GM06990 (cell line): ENCODE data around the gene NEK11.

ENCODE experiments used
- DNase-seq: peaks from one replicate; pipeline ENCODE4 v3.0.0-alpha.2; 2011; ENCODE audit not compliant: insufficient read length; ENCODE audit errors: extremely low read depth
- H3K27me3 ChIP-seq: replicated peaks from 2 replicates; pipeline ENCODE4 v1.6.0; 2011; ENCODE audit warnings: low read length; ENCODE audit not compliant: control insufficient read depth, insufficient read depth
- H3K36me3 ChIP-seq: 2 replicates; pipeline ENCODE4 v1.5.1; 2011; ENCODE audit warnings: low read length; ENCODE audit not compliant: control insufficient read depth, insufficient read depth
- H3K4me3 ChIP-seq: replicated peaks from 2 replicates; pipeline ENCODE4 v1.5.1; 2011; ENCODE audit warnings: low read depth, mild to moderate bottlenecking, control low read depth, low read length
- CTCF ChIP-seq: IDR thresholded peaks from 2 replicates; pipeline ENCODE4 v1.5.1; 2011; ENCODE audit warnings: low read length, control low read depth, mild to moderate bottlenecking, inconsistent platforms; ENCODE audit not compliant: insufficient read depth, poor library complexity, severe bottlenecking

NEK11 gene

GRCh38 chr3:131381445-131382291, 355.0 kb downstream of the NEK11 start, which contains the start of gene NUDT16:
Gene NUDT16 (plus strand): TSS chr3:131381774. CDS start chr3:131381805, 31 bp downstream.
- H3K27me3 ChIP-seq, result no peaks in the 10 kb centered on the region
- peak; percentile 100 for DNase-seq
- TF ChIP-seq CTCF, result peak; percentile 10
- H3K4me3 ChIP-seq, result peak within 1 kb of the TSS; percentile 95
- peaks cover 5% of the 10 kb centered on the region for H3K36me3 ChIP-seq

DNA sequence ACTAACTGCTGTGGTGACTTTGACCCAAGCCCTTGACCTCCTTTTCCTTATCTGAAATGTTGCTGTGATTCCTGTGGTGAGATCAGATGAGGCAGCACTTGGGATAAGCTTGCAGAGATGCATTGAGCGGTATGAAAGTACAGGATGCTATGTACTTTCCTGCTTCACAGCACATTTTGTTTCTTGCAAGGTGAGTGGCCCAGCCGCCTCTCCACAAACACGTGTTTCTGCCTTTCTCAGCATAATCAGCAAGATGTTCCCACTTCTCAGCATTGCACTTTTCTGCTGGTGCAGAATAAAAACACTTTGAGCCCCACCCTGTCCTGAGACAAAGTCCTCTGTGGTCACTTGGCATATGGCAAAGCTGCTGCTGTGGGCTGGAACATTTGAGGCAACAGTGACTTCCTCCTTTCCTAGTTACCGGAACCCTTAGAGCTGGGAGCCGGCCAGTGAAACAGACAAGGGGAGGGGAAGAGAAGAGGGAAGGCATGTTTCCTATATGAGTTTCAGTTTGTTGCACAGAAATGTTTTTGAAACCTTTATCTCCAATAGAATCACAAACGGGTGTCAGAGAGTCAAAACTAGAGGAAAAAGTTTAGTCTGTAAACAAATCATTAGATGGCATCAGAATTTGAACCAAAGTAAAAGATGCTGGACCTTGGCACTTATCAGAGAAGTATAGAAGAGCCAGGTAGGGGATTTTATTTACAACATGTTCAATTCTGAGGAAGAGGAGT, 359.9 kb downstream of the NEK11 start:
- H3K27me3 ChIP-seq, result no peaks in the 10 kb centered on the region
- peaks cover 5% of the 10 kb centered on the region for H3K36me3 ChIP-seq
- no peak for DNase-seq
- no peak for TF ChIP-seq CTCF
- H3K4me3 ChIP-seq, result no peak overlapping the region

DNA sequence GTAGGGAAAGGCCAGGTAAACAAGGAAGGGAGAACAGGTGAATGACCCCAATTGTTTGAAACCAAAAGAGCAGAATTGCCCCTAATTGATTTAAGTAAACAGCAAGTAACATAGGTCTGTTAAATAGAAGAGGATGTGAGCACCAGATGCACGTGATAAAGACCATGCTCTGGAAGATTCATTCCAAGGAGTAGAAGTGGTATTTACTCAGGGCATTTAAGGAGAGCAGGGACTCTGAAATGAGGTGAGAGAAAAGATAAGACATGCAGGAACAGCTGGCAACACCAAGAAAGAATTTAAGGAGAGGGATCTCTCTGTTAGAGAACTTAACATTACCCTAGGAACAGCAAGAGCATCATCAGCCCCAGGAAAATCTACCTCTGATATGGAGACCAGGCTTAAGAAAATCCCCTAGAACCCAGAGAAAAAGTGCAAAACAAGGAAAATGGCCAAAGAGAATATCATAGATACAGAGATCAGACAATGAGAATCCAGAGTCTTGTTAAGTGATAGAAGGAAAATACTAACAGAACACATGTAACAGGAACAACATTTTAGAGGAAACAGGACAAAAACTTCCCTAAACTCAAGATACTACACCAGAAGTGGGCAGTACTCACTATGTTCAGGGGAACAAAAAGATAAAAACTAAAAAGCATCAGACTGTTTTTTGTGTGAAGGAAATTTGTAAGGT, 361.3 kb downstream of the NEK11 start:
- TF ChIP-seq CTCF, result no peak
- DNase-seq, result no peak
- H3K27me3 ChIP-seq, result no peaks in the 10 kb centered on the region
- H3K4me3 ChIP-seq, result no peak overlapping the region
- peaks cover 5% of the 10 kb centered on the region for H3K36me3 ChIP-seq

GRCh38 chr3:131388490-131388799, 361.8 kb downstream of the NEK11 start:
- no peaks in the 10 kb centered on the region for H3K27me3 ChIP-seq
- no peak for DNase-seq
- no peak for TF ChIP-seq CTCF
- H3K36me3 ChIP-seq, result peaks cover 3% of the 10 kb centered on the region
- no peak overlapping the region for H3K4me3 ChIP-seq

- no peak for TF ChIP-seq CTCF
- no peak overlapping the region for H3K4me3 ChIP-seq
- DNase-seq, result no peak
- H3K27me3 ChIP-seq, result no peaks in the 10 kb centered on the region
- no peaks in the 10 kb centered on the region; the same call in 1 of the 2 replicates for H3K36me3 ChIP-seq
These were observed 363.7 kb downstream of the NEK11 start for GRCh38 chr3:131390331-131390730.
